HepG2 (cell line): Measurements from ENCODE around the gene COLGALT1. TPM values are rescaled to one million over a fixed set of nuclear protein-coding genes. Genes with fewer than 3 reads are reported as not detected.

ENCODE experiments used
- ATAC-seq: fragments of 200-7000 bp; cut with Tn5 transposase; 3 replicates; pipeline ENCODE4 v1.9.1; 2020; ENCODE audit warnings: mild to moderate bottlenecking, moderate library complexity
- BruUV-seq: library from RNA; stranded (reverse); fragments of 400-500 nt; replicated peaks from 2 replicates; lab custom pipeline; 2021; lab: Mats Ljungman, UMichigan
- CTCF ChIA-PET: fragments of 300-600 bp; formaldehyde crosslinking; extraction: SDS; loops from one replicate; lab custom pipeline; 2021; ENCODE audit warnings: low total read pairs, inconsistent platforms, low intra/inter-chr PET ratio; lab: Yijun Ruan, JAX
- POLR2A ChIA-PET: fragments of 350-600 bp; sonication (Branson Sonifier 250); formaldehyde crosslinking; loops from one replicate; lab custom pipeline; 2020; ENCODE audit warnings: antibody characterized with exemption, inconsistent platforms; lab: Yijun Ruan, JAX
- DNase-seq: peaks from one replicate; pipeline ENCODE4 v3.0.0-alpha.2; 2015; ENCODE audit warnings: low spot score
- FAIRE-seq: peaks from 3 replicates; lab custom pipeline; 2011; peaks lifted over from hg19 to GRCh38; lab: Jason Lieb, UNC
- H2AFZ ChIP-seq: one replicate; pipeline ENCODE4 v1.6.1; 2011; ENCODE audit warnings: low read length, inconsistent platforms
- H3K27ac ChIP-seq: fragments of 300-600 bp; 3 replicates; pipeline ENCODE4 v1.8.0; 2011; ENCODE audit warnings: mixed run types, mild to moderate bottlenecking, mixed read lengths, low read length, inconsistent platforms; ENCODE audit not compliant: insufficient read depth; ENCODE audit errors: extremely low read length
- H3K27me3 ChIP-seq, 2 experiments: fragments of 200-600 bp in 1 of 2; 2 replicates in 1 of 2; 3 replicates in 1 of 2; pipeline versions ENCODE4 v1.6.0 to v1.8.0; 2011; ENCODE audit warnings: low read length in 2 of 2, mild to moderate bottlenecking in 2 of 2, moderate library complexity in 2 of 2, inconsistent platforms in 1 of 2; ENCODE audit not compliant: insufficient read depth in 2 of 2, control insufficient read depth in 1 of 2
- H3K36me3 ChIP-seq, 2 experiments: fragments of 200-600 bp in 1 of 2; replicated peaks in 1 of 2; 2 replicates in 1 of 2; 3 replicates in 1 of 2; pipeline versions ENCODE4 v1.5.1 to v1.8.0; 2011; ENCODE audit warnings: low read length in 2 of 2, inconsistent platforms in 1 of 2; ENCODE audit not compliant: insufficient read depth in 2 of 2, control insufficient read depth in 1 of 2
- H3K4me1 ChIP-seq: 2 replicates; pipeline ENCODE4 v1.5.1; 2012; ENCODE audit warnings: low read length, inconsistent platforms; ENCODE audit not compliant: insufficient read depth
- H3K4me2 ChIP-seq: 2 replicates; pipeline ENCODE4 v1.6.0; 2011; ENCODE audit warnings: low read depth, low read length, inconsistent platforms
- H3K4me3 ChIP-seq, 3 experiments: fragments of 200-600 bp in 1 of 3; sonication (generic), shearing (Covaris generic) in 1 of 3; replicated peaks in 1 of 3; 2 replicates each; pipeline ENCODE4 v1.5.1; 2011 to 2016; ENCODE audit warnings: low read length in 3 of 3, inconsistent platforms in 2 of 3, low read depth in 2 of 3, mild to moderate bottlenecking in 2 of 3, control low read depth in 1 of 3, mixed read lengths in 1 of 3; ENCODE audit not compliant: insufficient read depth in 1 of 3
- H3K79me2 ChIP-seq: one replicate; pipeline ENCODE4 v1.6.1; 2011; ENCODE audit warnings: low read length, inconsistent platforms; ENCODE audit not compliant: insufficient read depth
- H3K9ac ChIP-seq: 2 replicates; pipeline ENCODE4 v1.6.0; 2011; ENCODE audit warnings: mild to moderate bottlenecking, low read depth, low read length, inconsistent platforms; ENCODE audit not compliant: insufficient read depth
- H3K9me3 ChIP-seq: 2 replicates; pipeline ENCODE4 v1.5.1; 2012; ENCODE audit warnings: mild to moderate bottlenecking, low read length
- H4K20me1 ChIP-seq: 2 replicates; pipeline ENCODE4 v1.6.0; 2011; ENCODE audit warnings: inconsistent platforms, mild to moderate bottlenecking, low read length, moderate library complexity; ENCODE audit not compliant: insufficient read depth
- CENPBD1 ChIP-seq: sonication (generic); formaldehyde crosslinking; IDR thresholded peaks from 2 replicates; pipeline ENCODE4 v1.8.0; 2022; ENCODE audit warnings: missing genetic modification reagents, low read depth, mild to moderate bottlenecking, borderline replicate concordance
- CHD4 ChIP-seq: fragments of 200-600 bp; sonication (generic); IDR thresholded peaks from 2 replicates; pipeline ENCODE4 v1.7.0; 2017; ENCODE audit warnings: mild to moderate bottlenecking, low read length, borderline replicate concordance
- FOXA3 ChIP-seq: IDR thresholded peaks from 2 replicates; pipeline ENCODE4 v1.6.1; 2016; ENCODE audit warnings: missing genetic modification reagents, missing compliant biosample characterization
- KAT7 ChIP-seq: IDR thresholded peaks from 2 replicates; pipeline ENCODE4 v1.6.1; 2018; ENCODE audit warnings: borderline replicate concordance, missing compliant biosample characterization
- NFYB ChIP-seq: sonication (generic); formaldehyde crosslinking; IDR thresholded peaks from 2 replicates; pipeline ENCODE4 v1.4.0; 2020; ENCODE audit warnings: missing genetic modification reagents
- RAD51 ChIP-seq: fragments of 450-650 bp; IDR thresholded peaks from 2 replicates; pipeline ENCODE4 v1.6.1; 2016; ENCODE audit warnings: borderline replicate concordance
- SIN3A ChIP-seq: IDR thresholded peaks from 2 replicates; pipeline ENCODE4 v1.6.1; 2011; ENCODE audit warnings: low read depth, mild to moderate bottlenecking, control low read depth, low read length, borderline replicate concordance
- THRA ChIP-seq: sonication (generic); formaldehyde crosslinking; IDR thresholded peaks from 2 replicates; pipeline ENCODE4 v1.4.0; 2020; ENCODE audit warnings: missing genetic modification reagents, borderline replicate concordance
- ZNF232 ChIP-seq: sonication (generic); formaldehyde crosslinking; IDR thresholded peaks from 2 replicates; pipeline ENCODE4 v1.4.0; 2020; ENCODE audit warnings: missing genetic modification reagents, borderline replicate concordance
- ZNF263 ChIP-seq: sonication (generic); formaldehyde crosslinking; IDR thresholded peaks from 2 replicates; pipeline ENCODE4 v1.4.0; 2020; ENCODE audit warnings: missing genetic modification reagents
- ZNF292 ChIP-seq: sonication (generic); formaldehyde crosslinking; IDR thresholded peaks from 2 replicates; pipeline ENCODE4 v1.8.1; 2022; ENCODE audit warnings: mild to moderate bottlenecking, low read depth, missing genetic modification reagents, borderline replicate concordance
- ZNF30 ChIP-seq: sonication (generic); formaldehyde crosslinking; IDR thresholded peaks from 2 replicates; pipeline ENCODE4 v1.5.0; 2020; ENCODE audit warnings: mild to moderate bottlenecking, missing genetic modification reagents
- ZNF343 ChIP-seq: sonication (generic); formaldehyde crosslinking; IDR thresholded peaks from 2 replicates; pipeline ENCODE4 v1.4.0; 2020; ENCODE audit warnings: mild to moderate bottlenecking, missing genetic modification reagents
- ZNF512B ChIP-seq: sonication (generic); formaldehyde crosslinking; IDR thresholded peaks from 2 replicates; pipeline ENCODE4 v1.5.1; 2020; ENCODE audit warnings: missing genetic modification reagents, mild to moderate bottlenecking, borderline replicate concordance
- ZSCAN31 ChIP-seq: sonication (generic); formaldehyde crosslinking; IDR thresholded peaks from 2 replicates; pipeline ENCODE4 v1.5.0; 2020; ENCODE audit warnings: low read depth, mild to moderate bottlenecking, missing genetic modification reagents
- WGBS: methylation state at CpG from one replicate; pipeline ENCODE4 v1.1.6; 2017; ENCODE audit warnings: low lambda C conversion rate; 5-methylcytosine and 5-hydroxymethylcytosine counted together
- in situ Hi-C: cut with HindIII; loops from 2 replicates; pipeline ENCODE4 v1.10.0; 2017; ENCODE audit warnings: low pct_unique_long_range_greater_than_20kb; ENCODE audit not compliant: extremely low pct_ligation_motif_present
- intact Hi-C: fragments of 100-400 bp; cut with micrococcal nuclease; formaldehyde crosslinking; loops from one replicate; pipeline ENCODE4 v1.10.0; 2022; ENCODE audit not compliant: unreplicated experiment
- polyA plus RNA-seq, 8 experiments: library from polyadenylated mRNA; depleted of rRNA in 3 of 8; stranded (reverse) in 7 of 8; unstranded in 1 of 8; fragments of >200 nt; fragmentation: Illumina TruSeq in 4 of 8; extraction: Trizol in 4 of 8; gene quantifications; 2 replicates each; pipeline versions ENCODE4 v1.2.1 to v1.2.3, GENCODE V29; 2011 to 2016; ENCODE audit warnings: low read depth in 4 of 8, missing spikeins in 1 of 8, mixed read lengths in 1 of 8; ENCODE audit not compliant: insufficient read depth in 1 of 8
- total RNA-seq, 5 experiments: library from RNA; depleted of rRNA; stranded (reverse); fragments of >200 nt; fragmentation: Illumina TruSeq; extraction: Trizol; gene quantifications; 2 replicates each; pipeline ENCODE4 v1.2.3, GENCODE V29; 2016; ENCODE audit warnings: low read depth in 1 of 5

Gene COLGALT1
- total and polyA plus RNA-seq, 2 of the 13 experiments (the other 11 are each of a cell fraction or from before 2014, with no cell fraction given), result 58.0 to 211 TPM

- no peak overlapping the region for H3K27ac ChIP-seq
- BruUV-seq, result no TSS peak
- ATAC-seq (no peak), FAIRE-seq (no peak), DNase-seq (no peak)
- CTCF ChIA-PET, result no interaction called here
- no peak overlapping the region for H2AFZ ChIP-seq
- no peaks in the 10 kb centered on the region for H3K79me2 ChIP-seq
- POLR2A ChIA-PET, result no interaction called here
- H3K4me3 ChIP-seq, result no peak overlapping the region
- peaks cover 0 to 11% of the 10 kb centered on the region in 2 experiments; a peak in 2 of 5 replicates for H3K27me3 ChIP-seq
- no peak overlapping the region for H3K9ac ChIP-seq
- H3K4me1 ChIP-seq, result peaks cover 34% of the 10 kb centered on the region
- intact Hi-C loops, result no loop called here
- H3K36me3 ChIP-seq, result no peaks in the 10 kb centered on the region
- no peaks in the 10 kb centered on the region for H3K9me3 ChIP-seq
- in situ Hi-C loops, result no loop called here
- TF ChIP-seq ZNF263 (CRISPR knock-in tag) (no peak), CHD4 (no peak), KAT7 (CRISPR knock-in tag) (no peak)
- WGBS, result 72% methylated on average over 9 of the region's 9 CpGs
- no peak overlapping the region for H3K4me2 ChIP-seq
- no peaks in the 10 kb centered on the region for H4K20me1 ChIP-seq
These were observed 52.5 kb downstream of the COLGALT1 start for GRCh38 chr19:17607936-17608335.

GRCh38 chr19:17610384-17610783 lies 54.9 kb downstream of the COLGALT1 start:
- peak; percentile 37 for DNase-seq
- no TSS peak for BruUV-seq
- H3K36me3 ChIP-seq, result no peaks in the 10 kb centered on the region
- H4K20me1 ChIP-seq, result no peaks in the 10 kb centered on the region
- peak overlapping the region in 1 of 3 experiments; percentile 20; a peak in 1 of 6 replicates for H3K4me3 ChIP-seq
- ChIA-PET CTCF (no interaction called here), POLR2A (no interaction called here)
- H3K4me1 ChIP-seq, result peaks cover 28% of the 10 kb centered on the region
- in situ Hi-C loops, result no loop called here
- FAIRE-seq, result peak; percentile 60
- no peak overlapping the region for H2AFZ ChIP-seq
- no peak overlapping the region for H3K27ac ChIP-seq
- H3K9me3 ChIP-seq, result no peaks in the 10 kb centered on the region
- H3K4me2 ChIP-seq, result no peak overlapping the region
- WGBS, result 36% methylated on average over 7 of the region's 7 CpGs
- H3K27me3 ChIP-seq, result no peaks in the 10 kb centered on the region
- intact Hi-C loops, result no loop called here
- ATAC-seq, result no peak
- no peak overlapping the region for H3K9ac ChIP-seq
- H3K79me2 ChIP-seq, result no peaks in the 10 kb centered on the region
- TF ChIP-seq SIN3A (no peak), ZNF292 (CRISPR knock-in tag) (no peak), RAD51 (peak; percentile 77), NFYB (CRISPR knock-in tag) (peak; percentile 76), THRA (CRISPR knock-in tag) (no peak), FOXA3 (CRISPR knock-in tag) (no peak), ZSCAN31 (CRISPR knock-in tag) (no peak), ZNF30 (CRISPR knock-in tag) (no peak), KAT7 (CRISPR knock-in tag) (no peak), ZNF512B (CRISPR knock-in tag) (no peak), ZNF232 (CRISPR knock-in tag) (no peak), ZNF343 (CRISPR knock-in tag) (no peak), CENPBD1 (CRISPR knock-in tag) (no peak)
